Hepatocyte (in vitro differentiated cells): Measurements from ENCODE around the gene RELB.

Experiments used
- CTCF ChIP-seq: fragments of 200-600 bp; sonication (generic); IDR thresholded peaks from 2 replicates; pipeline ENCODE4 v1.5.1; 2016; ENCODE audit warnings: antibody characterized with exemption, mild to moderate bottlenecking; ENCODE audit not compliant: poor library complexity
- EZH2phosphoT487 ChIP-seq: fragments of 200-600 bp; sonication (generic); IDR thresholded peaks from one replicate; pipeline ENCODE4 v1.6.1; 2018; ENCODE audit warnings: antibody characterized with exemption, mild to moderate bottlenecking, low read depth, moderate library complexity; ENCODE audit not compliant: unreplicated experiment, severe bottlenecking

GRCh38 chr19:45069056-45069455, 67.8 kb downstream of the RELB start:
- TF ChIP-seq CTCF = no peak
- no peak for TF ChIP-seq EZH2phosphoT487
